Stimulated activated CD4-positive, alpha-beta T cell treated with anti-CD3 and anti-CD28 coated beads, Interleukin-4, amount 100 ng/mL, for 48 hours (primary cell): ENCODE results near the gene C1orf21.

Source experiments
- DNase-seq, 2 donors: peaks; one replicate each; pipeline ENCODE4 v3.0.0-alpha.2; 2020; ENCODE audit warnings: low read depth in 2 of 2

Gene C1orf21

DNA sequence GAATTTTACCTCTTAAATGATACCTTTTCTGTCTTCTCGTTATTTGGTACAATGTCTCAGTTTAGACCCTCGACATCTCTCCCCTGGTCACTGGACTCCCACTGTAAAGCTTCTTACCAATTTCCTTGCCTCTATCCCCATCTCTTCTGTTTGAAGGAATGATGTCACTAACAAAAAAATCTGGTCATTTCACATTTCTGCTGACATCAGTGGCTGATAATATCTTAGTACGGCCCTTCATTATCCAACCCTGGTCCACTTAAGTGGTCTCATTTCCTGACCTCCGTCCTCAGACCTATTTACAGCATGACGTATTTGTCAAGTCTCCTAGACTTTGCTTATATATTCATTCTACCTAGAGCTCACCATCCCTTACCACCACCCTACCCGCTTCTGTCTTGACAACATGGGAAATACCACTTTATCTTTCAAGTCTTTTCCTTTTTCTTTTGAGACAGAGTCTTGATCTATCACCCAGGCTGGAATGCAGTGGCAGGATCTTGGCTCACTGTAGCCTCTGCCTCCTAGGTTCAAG, 60.9 kb downstream of the C1orf21 start:
- DNase-seq, result no peak

GRCh38 chr1:184449916-184450315, 63.1 kb downstream of the C1orf21 start:
- no peak for DNase-seq

GRCh38 chr1:184455786-184456185, 69.0 kb downstream of the C1orf21 start:
- DNase-seq, result no peak

DNA sequence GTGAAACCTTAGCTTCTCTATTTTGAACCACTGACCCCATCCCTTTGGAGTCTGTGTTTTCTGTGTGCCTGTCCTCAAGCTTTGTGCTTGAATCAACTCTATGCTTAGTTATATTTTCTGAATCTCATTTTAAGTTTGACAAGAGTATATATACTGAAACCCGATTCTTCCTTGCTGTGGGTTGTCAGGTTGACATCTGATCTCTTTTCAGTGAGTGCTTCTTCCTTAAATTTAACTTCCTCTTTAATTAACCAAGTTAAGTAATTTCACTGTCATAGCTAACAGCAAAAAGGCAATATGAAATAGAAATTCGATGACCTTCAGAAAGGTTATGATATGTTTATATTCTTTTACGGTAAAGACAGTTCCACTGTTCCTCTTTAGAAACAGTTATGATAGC, 69.4 kb downstream of the C1orf21 start:
- no peak for DNase-seq

DNA sequence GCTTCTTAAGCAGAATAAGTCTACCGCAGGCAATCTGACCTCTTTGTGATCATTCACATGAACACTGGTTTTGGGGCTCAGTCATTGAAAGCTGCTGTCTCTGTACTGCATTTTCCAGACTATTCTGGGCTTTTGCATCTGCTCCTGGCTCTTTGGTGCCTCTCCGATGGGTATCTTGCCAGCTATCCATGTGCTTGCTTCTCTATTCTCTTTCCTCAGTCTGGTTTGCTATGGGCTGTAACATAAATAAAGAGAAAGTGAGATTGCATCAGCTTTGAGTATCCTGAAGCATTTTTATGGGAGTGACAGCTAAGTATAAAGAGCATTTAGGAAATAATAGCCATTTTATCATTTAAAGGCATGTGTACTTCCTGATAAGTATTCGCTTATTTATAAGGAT, 70.7 kb downstream of the C1orf21 start:
- DNase-seq, result no peak

GRCh38 chr1:184461321-184461720, 74.5 kb downstream of the C1orf21 start:
- DNase-seq, result no peak

DNA sequence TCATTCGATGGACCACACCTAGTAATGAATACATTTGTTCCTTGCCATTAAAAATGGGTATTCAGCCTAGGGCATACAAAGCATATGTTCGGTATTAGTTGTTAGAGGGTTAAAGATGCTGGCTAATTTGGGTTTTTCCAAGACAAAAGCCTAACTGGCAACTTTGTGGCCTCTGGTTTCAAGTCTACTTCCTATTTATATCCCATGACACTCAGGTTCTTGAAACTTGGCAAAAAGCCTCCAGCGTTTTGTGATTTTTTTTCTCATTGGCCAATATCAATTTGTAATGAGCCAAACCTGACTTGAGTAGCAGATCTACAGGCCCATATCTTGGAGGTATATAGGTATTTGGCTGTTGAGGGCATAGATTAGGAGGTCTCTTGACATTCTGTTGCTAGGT, 75.3 kb downstream of the C1orf21 start:
- DNase-seq, result no peak

DNA sequence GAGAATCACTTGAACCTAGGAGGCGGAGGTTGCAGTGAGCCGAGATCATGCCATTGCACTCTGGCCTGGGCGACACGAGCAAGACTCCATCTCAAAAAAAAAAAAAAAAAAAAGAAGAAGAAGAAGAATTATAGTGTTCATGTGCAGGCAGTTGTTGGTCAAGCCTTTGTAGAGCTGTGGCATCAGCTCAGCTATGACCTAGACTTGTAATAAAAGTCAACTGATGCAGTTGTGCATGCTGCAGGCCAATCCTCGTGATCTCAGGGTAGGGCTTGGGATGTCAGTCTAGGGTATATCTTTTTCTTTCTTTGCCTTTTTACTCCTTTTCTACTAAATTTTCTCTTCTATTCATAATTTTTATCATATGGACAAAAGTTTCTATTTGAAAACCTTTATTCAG, 76.2 kb downstream of the C1orf21 start:
- DNase-seq, result no peak

GRCh38 chr1:184463680-184464079, 76.9 kb downstream of the C1orf21 start:
- DNase-seq, result no peak

DNA sequence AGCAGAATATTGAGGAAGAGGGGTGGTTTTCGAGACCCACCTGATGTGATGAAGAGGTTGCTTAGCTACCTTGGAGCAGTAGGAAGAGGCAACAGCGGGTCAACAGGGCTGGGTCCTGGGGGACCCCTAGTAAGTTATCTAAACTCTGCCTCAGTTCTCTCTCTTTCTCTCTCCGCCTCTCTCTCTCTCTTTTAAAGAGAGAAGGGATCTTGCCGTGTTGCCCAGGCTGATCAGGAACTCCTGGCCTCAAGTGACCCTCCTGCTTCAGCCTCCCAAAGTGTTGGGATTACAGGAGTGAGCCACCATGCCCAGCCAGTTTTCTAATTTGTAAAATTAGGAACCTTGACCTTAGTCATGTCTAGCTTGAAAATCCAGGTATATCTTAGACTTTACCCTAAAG, 77.9 kb downstream of the C1orf21 start:
- DNase-seq, result no peak

GRCh38 chr1:184465489-184466146, 78.8 kb downstream of the C1orf21 start:
- DNase-seq, result no peak

GRCh38 chr1:184467295-184467694, 80.5 kb downstream of the C1orf21 start:
- no peak for DNase-seq

DNA sequence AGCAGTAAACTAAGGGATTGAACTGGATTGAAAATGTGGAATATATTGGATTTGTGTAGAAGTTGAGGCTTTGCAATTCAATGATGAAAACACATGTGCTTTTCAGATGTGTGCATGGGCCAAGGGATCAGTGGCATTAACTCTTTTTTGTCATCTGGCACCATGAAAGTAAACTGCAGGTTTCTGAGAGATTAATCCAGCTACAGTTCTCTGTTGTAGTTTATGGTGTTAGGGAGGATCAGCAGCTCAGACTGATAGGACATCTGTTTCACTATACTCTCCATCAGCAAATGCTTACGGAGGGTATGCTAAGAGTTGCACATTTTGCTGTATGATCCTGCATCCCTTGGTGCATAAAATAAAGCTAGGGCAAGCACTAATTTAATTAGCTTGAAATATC, 82.6 kb downstream of the C1orf21 start:
- no peak for DNase-seq

DNA sequence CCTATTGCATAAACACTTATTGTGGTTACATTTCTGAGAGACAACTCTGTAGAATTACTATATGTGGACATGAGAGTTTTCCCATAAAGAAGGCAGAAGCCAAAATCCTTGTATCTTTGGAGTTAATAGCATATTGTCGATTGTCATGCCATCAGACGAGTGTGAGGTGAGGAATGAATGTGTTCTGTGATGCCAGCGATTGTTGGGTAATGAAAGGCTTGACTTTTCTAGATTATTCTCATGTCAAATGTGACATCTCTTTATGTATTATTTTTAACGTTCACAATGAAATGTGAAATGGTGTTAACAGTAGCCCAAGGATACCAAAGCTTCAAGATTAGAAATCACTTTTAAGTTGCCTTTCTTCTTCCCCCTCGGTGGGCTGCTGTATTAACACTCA, 84.9 kb downstream of the C1orf21 start:
- no peak for DNase-seq

GRCh38 chr1:184472136-184472535, 85.3 kb downstream of the C1orf21 start:
- DNase-seq, result no peak

DNA sequence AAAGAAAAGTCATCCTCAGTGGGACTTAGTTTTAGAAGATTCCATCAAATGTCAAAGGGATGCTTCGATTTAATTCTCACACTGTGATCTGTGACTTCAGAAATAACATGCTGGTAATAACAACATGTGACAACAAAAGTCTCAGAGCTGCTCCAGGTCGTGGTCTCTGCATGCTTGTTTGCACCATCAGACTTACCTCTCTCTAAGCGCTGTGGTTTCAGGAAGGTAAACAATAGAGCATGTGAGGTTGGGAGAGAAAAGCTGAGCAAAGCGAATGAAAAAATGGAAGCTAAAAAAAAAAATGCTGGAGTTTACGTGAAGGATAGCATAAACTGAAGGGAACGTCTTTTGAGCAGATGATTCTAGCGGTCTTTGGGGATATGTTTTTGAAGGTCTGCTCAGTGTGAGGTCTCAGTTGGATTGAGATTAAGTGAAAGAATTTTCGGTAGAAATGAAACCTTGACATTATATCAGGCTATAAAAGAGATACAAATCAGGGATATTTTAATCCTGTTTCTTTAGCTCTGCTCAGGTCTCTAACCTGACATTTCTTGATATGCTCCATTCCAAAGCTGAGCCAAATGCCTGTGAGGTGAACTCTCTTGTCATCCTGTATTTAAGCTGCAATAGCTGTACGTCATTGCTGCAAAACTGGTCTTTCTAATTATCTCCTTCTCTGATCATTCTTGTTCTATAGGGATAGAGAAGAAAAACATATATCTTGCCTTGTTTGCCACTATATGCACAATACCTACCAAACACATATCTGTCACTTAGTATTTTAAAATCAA, 86.5 kb downstream of the C1orf21 start:
- DNase-seq, result no peak

- DNase-seq, result no peak
Observed at GRCh38 chr1:184476187-184476586, 89.4 kb downstream of the C1orf21 start.

- no peak for DNase-seq
Observed at GRCh38 chr1:184479435-184480167, 92.8 kb downstream of the C1orf21 start.

DNA sequence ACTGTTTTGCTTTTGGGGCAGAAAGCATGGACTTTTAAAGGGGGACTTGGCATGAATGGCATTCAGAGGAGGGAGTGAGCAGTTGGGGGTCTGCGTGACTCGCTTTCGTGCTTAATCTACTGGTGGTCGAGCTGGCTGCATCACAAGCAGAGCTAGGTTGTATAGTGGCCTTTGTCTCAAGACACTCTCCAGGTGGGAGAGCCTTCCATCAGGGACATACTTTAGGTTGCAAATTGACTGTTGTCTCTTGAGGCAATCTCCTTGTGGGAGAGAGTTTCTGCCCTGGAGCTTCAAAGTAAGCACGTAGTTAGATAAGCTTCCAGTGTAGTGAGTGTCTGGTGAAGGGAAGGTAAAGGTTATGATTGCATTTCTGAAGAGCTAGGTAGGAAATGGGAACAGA, 93.9 kb downstream of the C1orf21 start:
- DNase-seq, result no peak

GRCh38 chr1:184482136-184482535, 95.3 kb downstream of the C1orf21 start:
- DNase-seq, result no peak

GRCh38 chr1:184483101-184483683, 96.4 kb downstream of the C1orf21 start:
- no peak for DNase-seq
